K562 (cell line): ENCODE results near the gene GLRX2. TPM values are rescaled to one million over a fixed set of nuclear protein-coding genes. Genes with fewer than 3 reads are reported as not detected.

ENCODE experiments used
- BCOR ChIP-seq: fragments of 450-650 bp; IDR thresholded peaks from 2 replicates; pipeline ENCODE4 v1.6.1; 2016
- BRD4 ChIP-seq: fragments of 200-600 bp; sonication (generic); IDR thresholded peaks from 2 replicates; pipeline ENCODE4 v1.6.1; 2017; ENCODE audit warnings: inconsistent platforms
- CSDE1 ChIP-seq, 2 experiments: fragments of 450-650 bp; IDR thresholded peaks; 2 replicates each; pipeline ENCODE4 v1.6.1; 2016; ENCODE audit warnings: mild to moderate bottlenecking in 1 of 2
- HINFP ChIP-seq: fragments of 450-650 bp; conservative IDR thresholded peaks from 2 replicates; pipeline ENCODE4 v1.6.1; 2016; ENCODE audit warnings: missing genetic modification characterization, low read depth, mild to moderate bottlenecking, control low read depth, missing compliant biosample characterization
- MTA3 ChIP-seq: fragments of 450-650 bp; formaldehyde crosslinking; IDR thresholded peaks from 2 replicates; pipeline ENCODE4 v1.6.1; 2017; ENCODE audit warnings: mild to moderate bottlenecking, borderline replicate concordance
- NBN ChIP-seq: fragments of 450-650 bp; IDR thresholded peaks from 2 replicates; pipeline ENCODE4 v1.6.1; 2016; ENCODE audit warnings: low read depth, mild to moderate bottlenecking
- NELFE ChIP-seq: IDR thresholded peaks from 2 replicates; pipeline ENCODE4 v1.6.1; 2011; ENCODE audit warnings: mild to moderate bottlenecking; ENCODE audit not compliant: insufficient read depth, insufficient read length
- POLR2G ChIP-seq: fragments of 200-400 bp; formaldehyde crosslinking; IDR thresholded peaks from 2 replicates; pipeline ENCODE4 v1.6.1; 2017; ENCODE audit warnings: low read depth, mild to moderate bottlenecking, antibody characterized with exemption, low read length, moderate library complexity
- RBBP5 ChIP-seq: fragments of 200-600 bp; sonication (generic); IDR thresholded peaks from 2 replicates; pipeline ENCODE4 v1.6.1; 2012; ENCODE audit warnings: borderline replicate concordance, mild to moderate bottlenecking, low read length, control low read depth, inconsistent platforms; ENCODE audit not compliant: insufficient read depth, poor library complexity, severe bottlenecking
- SAP30 ChIP-seq: fragments of 200-600 bp; sonication (generic); IDR thresholded peaks from 2 replicates; pipeline ENCODE4 v1.6.1; 2012; ENCODE audit warnings: borderline replicate concordance, low read depth, mild to moderate bottlenecking, moderate library complexity, low read length, control low read depth, inconsistent platforms; ENCODE audit not compliant: insufficient read depth, poor library complexity, severe bottlenecking
- SLC30A9 ChIP-seq: fragments of 250-450 bp; sonication (Bioruptor Pico); IDR thresholded peaks from 2 replicates; pipeline ENCODE4 v1.8.0; 2022; ENCODE audit warnings: mild to moderate bottlenecking, moderate library complexity
- SRSF9 ChIP-seq: fragments of 200-400 bp; formaldehyde crosslinking; IDR thresholded peaks from 2 replicates; pipeline ENCODE4 v1.6.1; 2017; ENCODE audit warnings: low read depth, low read length, borderline replicate concordance
- TFE3 ChIP-seq: fragments of 450-650 bp; formaldehyde crosslinking; IDR thresholded peaks from 2 replicates; pipeline ENCODE4 v1.4.0; 2020; ENCODE audit warnings: mild to moderate bottlenecking, mixed read lengths
- TGIF2 ChIP-seq: sonication (generic); formaldehyde crosslinking; IDR thresholded peaks from 2 replicates; pipeline ENCODE4 v1.8.1; 2022; ENCODE audit warnings: mild to moderate bottlenecking, missing genetic modification reagents, moderate library complexity
- U2AF1 ChIP-seq: fragments of 200-400 bp; formaldehyde crosslinking; optimal IDR thresholded peaks from 2 replicates; pipeline ENCODE3; 2017; ENCODE audit warnings: mild to moderate bottlenecking, low read depth, low read length, moderate library complexity
- ZBTB34 ChIP-seq: fragments of 250-450 bp; sonication (Bioruptor Pico); IDR thresholded peaks from 2 replicates; pipeline ENCODE4 v1.8.0; 2021; ENCODE audit warnings: mild to moderate bottlenecking, moderate library complexity
- ZNF121 ChIP-seq: sonication (generic); formaldehyde crosslinking; conservative IDR thresholded peaks from 2 replicates; pipeline ENCODE4 v1.8.0; 2022; ENCODE audit warnings: missing genetic modification reagents
- ZNF239 ChIP-seq: fragments of 250-450 bp; sonication (Bioruptor Pico); IDR thresholded peaks from 2 replicates; pipeline ENCODE4 v1.4.0; 2020; ENCODE audit warnings: mild to moderate bottlenecking
- ZNF561 ChIP-seq: fragments of 450-650 bp; formaldehyde crosslinking; conservative IDR thresholded peaks from 2 replicates; pipeline ENCODE4 v1.4.0; 2020; ENCODE audit warnings: mild to moderate bottlenecking, moderate library complexity
- polyA plus RNA-seq, 8 experiments: library from polyadenylated mRNA; depleted of rRNA in 4 of 8; stranded (reverse) in 5 of 8; unstranded in 3 of 8; fragments of >200 nt; fragmentation: Nextera tagmentation in 2 of 8; fragmentation: Illumina TruSeq in 1 of 8; extraction: Ambion mirVana in 2 of 8; extraction: Trizol in 1 of 8; gene quantifications; 2 replicates each; pipeline versions ENCODE4 v1.2.1 to v1.2.3, GENCODE V29; 2011 to 2014; ENCODE audit warnings: inconsistent platforms in 1 of 8, missing spikeins in 1 of 8
- total RNA-seq, 7 experiments: library from RNA; depleted of rRNA in 6 of 7; stranded (reverse); fragments of >200 nt in 6 of 7; fragmentation: Illumina TruSeq in 2 of 7; extraction: Trizol in 2 of 7; gene quantifications; 2 replicates each; pipeline versions ENCODE4 v1.2.1 to v1.2.3, GENCODE V29; 2011 to 2021; ENCODE audit warnings: low replicate concordance in 1 of 7
- TF ChIP-seq, protein P1 (sequence below): IDR thresholded peaks from 2 replicates; pipeline ENCODE4 v1.6.1; 2011; ENCODE audit not compliant: insufficient read length; ENCODE audit errors: extremely low read depth

Gene GLRX2
- total and polyA plus RNA-seq, 9 of the 15 experiments (the other 6 are each of a cell fraction or from before 2014, with no cell fraction given), result 13.3 to 82.6 (median 55.1) TPM

DNA sequence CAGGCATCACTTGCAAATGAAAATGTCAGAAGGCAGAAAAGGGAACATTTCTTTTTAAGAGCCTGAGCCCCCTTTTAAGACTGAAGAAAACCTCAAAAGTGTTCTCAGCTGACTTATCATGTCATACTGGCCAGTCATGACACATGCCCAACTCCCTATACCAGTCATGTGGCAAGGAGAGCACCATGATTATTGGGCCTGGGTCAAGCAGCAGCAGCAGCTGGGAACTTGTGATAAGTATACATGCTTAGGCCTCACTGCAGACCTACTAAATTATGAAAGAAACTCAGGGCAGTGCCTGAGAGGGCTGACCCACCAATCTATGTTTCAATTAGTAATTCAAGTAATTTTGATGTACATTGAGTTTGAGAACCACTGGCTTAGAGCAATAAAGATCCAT lies 37.2 kb downstream of the GLRX2 start (continued):
- TF ChIP-seq HINFP (tag) (no peak), TFE3 (no peak), SRSF9 (no peak), SAP30 (no peak), NBN (no peak), ZBTB34 (CRISPR knock-in tag) (no peak), ZNF561 (CRISPR knock-in tag) (no peak), ZNF121 (no peak), U2AF1 (no peak), TGIF2 (CRISPR knock-in tag) (no peak), POLR2G (no peak), SLC30A9 (no peak), RBBP5 (no peak), CSDE1 (IDR thresholded peaks at IDR 0.05) (no peak), BCOR (no peak), BRD4 (no peak), ZNF239 (CRISPR knock-in tag) (no peak), NELFE (no peak), MTA3 (peak; percentile 65; the same call in 1 of the 2 replicates)
- TF ChIP-seq, protein P1, sequence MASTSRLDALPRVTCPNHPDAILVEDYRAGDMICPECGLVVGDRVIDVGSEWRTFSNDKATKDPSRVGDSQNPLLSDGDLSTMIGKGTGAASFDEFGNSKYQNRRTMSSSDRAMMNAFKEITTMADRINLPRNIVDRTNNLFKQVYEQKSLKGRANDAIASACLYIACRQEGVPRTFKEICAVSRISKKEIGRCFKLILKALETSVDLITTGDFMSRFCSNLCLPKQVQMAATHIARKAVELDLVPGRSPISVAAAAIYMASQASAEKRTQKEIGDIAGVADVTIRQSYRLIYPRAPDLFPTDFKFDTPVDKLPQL, result no peak
